Upper lobe of right lung (tissue), 1 donor: ENCODE measurements around the gene FAM78A. TPM values are rescaled to one million over a fixed set of nuclear protein-coding genes. Genes with fewer than 3 reads are reported as not detected.

Experiments used
- ATAC-seq: fragments of 200-7000 bp; cut with Tn5 transposase; one replicate; pipeline ENCODE4 v1.9.1; 2020; ENCODE audit warnings: mild to moderate bottlenecking, moderate library complexity
- DNase-seq: peaks from one replicate; pipeline ENCODE4 v3.0.0-alpha.2; 2020
- H3K27ac ChIP-seq: fragments of 200-600 bp; one replicate; pipeline ENCODE4 v1.8.0; 2022
- H3K27me3 ChIP-seq: fragments of 200-600 bp; one replicate; pipeline ENCODE4 v1.8.0; 2022; ENCODE audit warnings: mild to moderate bottlenecking
- H3K36me3 ChIP-seq: fragments of 200-600 bp; one replicate; pipeline ENCODE4 v1.8.0; 2022
- H3K4me1 ChIP-seq: fragments of 200-600 bp; one replicate; pipeline ENCODE4 v1.8.0; 2022
- H3K4me3 ChIP-seq: fragments of 200-600 bp; one replicate; pipeline ENCODE4 v1.8.0; 2022; ENCODE audit warnings: mild to moderate bottlenecking
- H3K9me3 ChIP-seq: fragments of 200-600 bp; one replicate; pipeline ENCODE4 v1.8.0; 2022
- CTCF ChIP-seq: fragments of 200-600 bp; IDR thresholded peaks from one replicate; pipeline ENCODE4 v1.8.0; 2022; ENCODE audit warnings: antibody characterized with exemption
- intact Hi-C: fragments of 100-400 bp; cut with DNase I; formaldehyde crosslinking; loops from one replicate; pipeline ENCODE4 v1.11.0; 2022
- total RNA-seq: library from RNA; stranded (reverse); fragmentation: NEBNext Ultra II Directional; extraction: Animal tissue kit (Norgen Biotek cat#: 25700); gene quantifications from one replicate; pipeline ENCODE4 v1.2.1, GENCODE V29; 2021
- donor health status: DM: no; HTN: yes; CAD: no; lungs with severe emphysema.

Gene FAM78A
- total RNA-seq, 1 donor from 2014 or later = 14.8 TPM

GRCh38 chr9:131277287-131277909 is 1.1 kb upstream of the FAM78A start:
- TF ChIP-seq CTCF = no peak
- Histone ChIP-seq H3K27me3 (peaks cover 16% of the 10 kb centered on the region), H3K36me3 (no peaks in the 10 kb centered on the region), H3K9me3 (no peaks in the 10 kb centered on the region), H3K4me3 (peak overlapping the region; percentile 67), H3K4me1 (peaks cover 10% of the 10 kb centered on the region), H3K27ac (peak overlapping the region; percentile 58)
- intact Hi-C loops = no loop called here
- ATAC-seq (no peak), DNase-seq (no peak)

GRCh38 chr9:131276891-131277286 is 579 bp upstream of the FAM78A start:
- H3K36me3 ChIP-seq = no peaks in the 10 kb centered on the region
- no peak for TF ChIP-seq CTCF
- no peaks in the 10 kb centered on the region for H3K9me3 ChIP-seq
- peak overlapping the region; percentile 67 for H3K4me3 ChIP-seq
- H3K4me1 ChIP-seq = peaks cover 13% of the 10 kb centered on the region
- peak overlapping the region; percentile 84 for H3K27ac ChIP-seq
- intact Hi-C loops = no loop called here
- peak; percentile 5 for ATAC-seq
- DNase-seq = no peak
- H3K27me3 ChIP-seq = peaks cover 11% of the 10 kb centered on the region

GRCh38 chr9:131275332-131276093 is 797 bp downstream of the FAM78A start:
- Histone ChIP-seq H3K36me3 (no peaks in the 10 kb centered on the region), H3K9me3 (no peaks in the 10 kb centered on the region), H3K27me3 (no peaks in the 10 kb centered on the region), H3K4me1 (peaks cover 22% of the 10 kb centered on the region), H3K27ac (peak overlapping the region; percentile 84), H3K4me3 (peak overlapping the region; percentile 67)
- peak; percentile 33 for TF ChIP-seq CTCF
- DNase-seq (no peak), ATAC-seq (peak; percentile 36)
- intact Hi-C loops = no loop called here

- no peak for TF ChIP-seq CTCF
- Histone ChIP-seq H3K27me3 (no peaks in the 10 kb centered on the region), H3K27ac (peak overlapping the region; percentile 84), H3K4me3 (peak overlapping the region; percentile 67), H3K36me3 (no peaks in the 10 kb centered on the region), H3K4me1 (peaks cover 22% of the 10 kb centered on the region), H3K9me3 (no peaks in the 10 kb centered on the region)
- peak; percentile 81 for DNase-seq
- peak; percentile 56 for ATAC-seq
- intact Hi-C loops = no loop called here
These were observed 1.5 kb downstream of the FAM78A start for GRCh38 chr9:131274674-131275331.

- H3K27ac ChIP-seq = peak overlapping the region; percentile 84
These were observed 2.2 kb downstream of the FAM78A start for GRCh38 chr9:131273856-131274673.

More at GRCh38 chr9:131273856-131274673, 2.2 kb downstream of the FAM78A start:
- no peak for DNase-seq
- Histone ChIP-seq H3K36me3 (no peaks in the 10 kb centered on the region), H3K27me3 (no peaks in the 10 kb centered on the region), H3K4me1 (peaks cover 28% of the 10 kb centered on the region), H3K4me3 (peak overlapping the region; percentile 67), H3K9me3 (no peaks in the 10 kb centered on the region)
- TF ChIP-seq CTCF = no peak
- intact Hi-C loops = no loop called here
- ATAC-seq = peak; percentile 38
